ENCODE data around the gene LHFPL6.

Gene LHFPL6

DNA sequence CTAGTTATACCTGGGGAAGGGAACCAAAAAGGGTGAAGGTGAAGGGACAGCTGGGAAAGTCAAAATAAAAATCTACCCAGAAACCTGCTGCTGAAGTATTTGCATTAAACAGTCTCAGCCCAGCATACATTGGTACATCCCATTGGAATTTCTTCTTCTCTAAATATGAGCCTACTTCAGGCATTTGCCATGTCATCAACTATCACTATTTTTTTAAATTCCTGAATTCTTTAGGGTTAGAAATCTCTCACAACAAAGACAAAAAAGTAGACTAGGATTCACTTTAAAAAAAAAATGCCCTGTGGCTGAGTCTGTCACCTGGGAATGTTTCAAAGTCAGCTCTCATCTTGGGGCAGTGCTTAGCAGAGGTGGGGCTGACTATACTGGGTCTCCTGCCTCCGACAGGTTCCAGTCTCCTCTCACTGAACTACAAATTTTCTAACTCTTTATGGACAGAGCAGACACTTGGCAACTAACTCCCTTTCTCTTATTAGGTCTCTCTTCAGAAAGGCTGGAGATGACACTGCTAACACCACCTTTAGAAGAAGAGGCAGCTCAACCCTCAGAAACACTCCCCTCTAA is 141.2 kb downstream of the LHFPL6 start:
- DNase-seq: no peak

DNA sequence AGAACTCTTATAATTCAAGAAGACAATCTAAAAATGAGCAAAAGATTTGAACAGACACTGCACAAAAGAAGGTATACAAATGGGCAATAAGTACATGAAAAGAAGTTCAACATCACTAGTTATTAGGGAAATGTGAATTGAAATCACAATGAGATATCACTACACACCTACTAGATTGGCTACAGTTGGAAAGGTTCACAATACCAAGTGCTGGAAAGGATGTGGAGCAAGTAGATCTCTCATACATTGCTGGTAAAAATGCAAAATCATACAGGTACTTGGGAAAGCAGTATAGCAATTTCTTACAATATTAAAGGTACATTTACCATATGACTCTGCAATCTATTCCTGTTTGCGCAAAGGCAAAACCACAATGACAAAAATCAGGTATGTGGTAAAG is 145.7 kb downstream of the LHFPL6 start:
- no peak for DNase-seq

DNA sequence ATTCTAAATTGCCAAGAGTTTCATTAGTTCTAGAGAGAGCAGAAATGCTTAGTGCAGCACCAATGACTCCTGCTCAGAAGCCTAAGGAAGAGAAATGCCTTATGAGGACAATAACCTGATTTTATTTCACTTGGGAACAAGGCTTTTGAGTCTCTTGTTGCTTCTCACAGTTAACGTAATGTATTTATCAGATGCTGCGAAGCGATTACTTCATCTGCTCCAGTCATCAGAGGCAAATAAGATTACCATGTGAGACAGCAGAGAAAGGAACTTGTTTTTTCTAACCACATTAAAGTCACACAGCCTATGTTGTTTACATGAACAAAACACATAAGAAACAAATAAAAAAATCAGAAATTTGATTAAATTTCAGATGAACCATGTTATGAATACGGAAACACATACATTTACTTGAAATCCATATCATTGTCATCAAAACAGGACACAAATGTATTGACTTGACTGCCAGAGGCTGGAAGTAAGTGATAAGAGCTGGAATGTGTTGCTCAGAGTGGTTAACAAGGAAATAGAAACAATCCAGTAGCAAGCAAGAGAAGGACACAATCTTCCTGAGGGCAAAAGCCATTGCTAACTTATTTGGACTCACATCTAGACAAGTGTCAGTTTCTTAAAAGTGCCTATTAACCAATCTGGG is 147.3 kb downstream of the LHFPL6 start:
- DNase-seq: no peak

DNA sequence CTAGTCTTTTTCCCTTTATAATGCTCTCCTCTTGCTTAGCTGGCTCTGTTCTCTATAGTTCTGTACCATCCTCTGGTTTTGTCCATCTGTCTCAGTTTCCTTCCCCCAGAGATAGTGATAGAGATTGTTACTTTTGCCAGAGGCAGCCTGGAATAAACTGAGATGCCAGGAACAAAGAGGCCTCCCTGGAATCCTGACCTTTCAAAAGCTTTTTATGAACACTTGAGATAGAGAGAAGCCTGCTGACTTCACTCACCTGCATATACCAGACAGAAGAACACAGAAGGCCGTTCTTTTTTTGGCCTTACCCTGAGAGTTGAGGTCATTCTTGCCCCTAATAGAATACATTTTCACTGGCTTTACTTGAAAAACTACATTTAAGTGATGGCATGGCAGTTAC is 150.2 kb downstream of the LHFPL6 start:
- no peak for DNase-seq

DNA sequence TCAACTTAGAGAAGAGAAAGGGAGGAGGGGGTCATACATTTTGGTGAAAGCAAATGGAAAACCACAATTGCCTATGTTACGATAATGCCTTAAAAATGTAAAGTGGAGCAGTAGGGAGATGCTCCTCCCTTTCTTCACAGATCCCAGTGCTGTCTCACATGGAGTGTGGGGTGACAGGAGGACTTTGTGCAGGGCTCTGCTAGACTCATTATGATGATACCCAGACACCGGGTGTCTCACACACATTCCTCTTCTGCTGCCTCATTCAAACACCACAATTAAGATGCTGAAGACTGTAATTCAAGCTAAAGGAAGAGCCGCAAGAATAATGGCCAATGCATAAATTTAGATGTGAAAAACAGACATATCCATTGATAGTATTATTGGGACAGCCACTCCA is 150.6 kb downstream of the LHFPL6 start:
- no peak for DNase-seq

DNA sequence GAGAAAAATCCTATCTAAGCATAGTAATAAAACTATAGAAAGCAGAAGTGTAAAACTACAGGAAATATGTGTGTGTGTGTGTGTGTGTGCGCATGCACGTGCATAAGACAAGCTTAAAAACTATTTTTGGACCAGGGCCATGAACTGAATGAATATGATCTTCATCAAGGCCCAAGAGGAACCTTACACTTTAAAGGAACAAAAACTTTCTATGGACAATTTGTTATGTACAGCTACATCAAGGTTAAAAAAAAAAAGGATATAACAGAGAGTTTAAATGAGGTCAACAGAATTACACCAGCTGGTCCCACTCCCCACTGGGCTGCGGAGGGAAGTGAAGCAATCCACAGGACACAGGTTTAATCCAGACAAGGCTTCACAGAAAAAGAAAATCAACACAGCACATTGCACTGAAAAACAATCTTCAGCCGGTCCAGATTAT is 151.1 kb downstream of the LHFPL6 start:
- no peak for DNase-seq

DNA sequence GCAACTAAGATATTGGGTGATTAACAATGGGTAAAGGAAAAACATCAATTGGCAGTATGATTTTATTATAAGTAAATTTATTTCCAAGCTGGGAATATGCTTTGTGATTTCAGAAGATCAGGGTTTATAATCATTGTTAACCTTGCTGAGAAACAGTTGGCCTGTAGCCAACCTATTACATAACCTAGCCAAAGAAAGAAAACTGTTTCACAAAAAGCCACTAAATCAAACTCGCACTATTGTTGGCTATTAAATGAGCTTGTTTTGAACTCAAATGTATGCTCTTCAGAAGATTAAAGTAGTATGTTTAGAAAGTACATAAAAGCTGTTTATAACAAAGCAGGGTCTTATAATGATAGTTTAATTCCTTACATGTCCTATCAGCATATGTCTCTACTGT is 151.7 kb downstream of the LHFPL6 start:
- no peak for DNase-seq

DNA sequence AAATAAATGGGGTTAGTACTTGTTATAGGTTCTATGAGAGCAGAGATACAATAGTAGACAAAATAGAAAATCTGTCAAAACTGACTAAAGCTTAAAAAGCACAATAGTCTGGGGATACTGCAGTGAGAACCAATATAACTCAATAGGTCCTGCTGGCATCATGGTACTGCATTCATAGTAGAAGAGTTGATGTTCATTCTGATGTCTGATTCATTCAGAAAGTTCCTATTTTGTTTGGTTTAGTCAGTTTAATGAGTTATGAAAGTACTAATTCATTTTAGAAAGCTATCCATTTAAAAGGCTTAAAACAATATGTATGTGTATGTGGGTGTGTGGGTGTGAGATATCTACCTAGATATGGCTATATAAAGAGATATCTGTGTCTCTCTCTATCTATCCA is 152.8 kb downstream of the LHFPL6 start:
- DNase-seq: no peak

DNA sequence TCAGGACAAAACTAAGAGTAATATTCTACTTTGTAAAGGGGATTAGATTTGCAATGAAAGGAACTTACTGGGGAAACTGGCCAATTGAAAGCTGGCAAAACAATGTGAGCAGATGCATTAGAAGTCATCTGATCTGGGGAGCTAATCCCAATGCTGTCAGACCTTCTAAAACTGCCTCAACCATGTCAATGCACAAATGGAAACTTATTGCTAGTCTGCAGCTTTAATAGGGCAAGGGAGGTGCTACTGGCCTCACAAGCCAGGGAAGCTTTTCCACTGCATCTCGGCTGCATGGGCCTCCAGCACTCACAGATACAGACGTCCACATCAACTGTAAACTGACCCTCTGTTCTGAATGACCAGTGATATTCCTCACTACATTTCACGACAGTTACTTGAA is 154.2 kb downstream of the LHFPL6 start:
- no peak for DNase-seq

DNA sequence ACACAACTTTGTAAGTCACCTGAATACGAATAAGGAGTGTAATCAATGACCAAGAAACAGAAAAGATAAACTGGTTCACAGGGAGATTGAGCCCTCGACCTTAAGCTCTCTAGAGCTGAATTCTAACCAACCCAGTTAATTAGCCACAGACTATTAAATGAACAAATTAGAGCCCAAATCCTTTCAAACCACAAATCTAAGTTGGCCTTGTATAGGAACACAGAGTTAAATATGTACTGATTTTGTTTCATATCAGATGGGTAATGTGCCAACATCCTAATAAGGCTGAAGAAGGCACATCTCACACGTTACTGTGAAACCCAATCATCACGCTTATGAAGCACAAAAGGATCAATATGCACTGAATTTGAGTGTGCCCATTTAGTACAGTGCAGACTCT is 156.1 kb downstream of the LHFPL6 start:
- no peak for DNase-seq

DNA sequence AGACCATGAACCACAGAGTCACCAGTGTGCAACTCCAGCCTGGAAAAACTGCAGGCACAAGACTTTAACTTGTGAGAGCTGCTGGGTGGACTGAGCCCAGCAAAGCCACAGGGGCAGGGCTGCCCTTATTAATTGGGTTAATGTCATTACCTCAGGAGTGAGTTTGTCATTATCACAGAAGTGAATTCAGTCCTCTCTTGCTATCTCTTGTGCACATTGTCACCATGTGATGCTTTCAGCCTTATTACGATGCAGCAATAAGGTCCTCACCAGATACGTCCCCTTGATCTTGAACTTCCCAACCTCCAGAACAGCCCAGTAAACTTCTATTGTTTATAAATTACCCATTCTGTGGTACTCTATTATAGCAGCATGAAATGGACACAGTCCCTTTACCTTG is 158.1 kb downstream of the LHFPL6 start:
- no peak for DNase-seq

DNA sequence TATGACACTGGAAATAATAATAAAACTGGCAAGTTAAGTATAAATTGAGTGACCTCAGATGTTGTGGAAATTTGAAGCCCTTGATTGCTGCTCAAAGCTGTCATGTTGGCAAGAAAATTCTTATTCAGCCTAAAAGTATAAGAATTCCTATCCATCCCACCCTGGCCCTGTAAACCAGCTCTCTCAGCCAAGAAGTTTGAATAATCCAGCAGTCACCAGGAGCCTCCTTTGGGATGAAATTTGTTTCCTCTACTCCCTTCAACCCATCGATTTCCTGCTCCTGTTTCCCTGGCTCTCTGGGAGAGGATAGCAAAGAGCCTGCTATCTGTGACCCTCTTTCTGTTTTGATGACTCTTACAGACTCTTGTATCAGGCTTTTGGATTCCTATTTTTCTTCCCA is 169.3 kb downstream of the LHFPL6 start:
- DNase-seq: no peak

DNA sequence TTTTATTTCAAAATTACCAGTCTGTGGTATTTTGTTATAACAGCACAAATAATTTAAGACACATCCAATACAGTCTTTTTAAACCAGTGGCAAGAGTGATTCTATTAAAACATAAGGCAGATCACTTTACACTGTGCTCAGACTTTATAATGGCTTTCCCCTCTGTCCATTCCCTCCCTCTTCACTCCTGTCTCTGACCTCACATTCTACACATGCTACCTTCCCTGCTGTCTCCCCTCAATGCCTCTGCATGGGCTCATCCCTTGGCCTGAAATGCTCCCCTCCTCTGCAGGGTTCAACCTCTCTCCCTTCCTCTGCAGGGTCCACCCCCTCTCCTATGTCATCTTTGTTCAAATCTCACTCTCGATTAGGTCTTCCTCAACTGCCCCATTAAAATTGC is 170.8 kb downstream of the LHFPL6 start:
- no peak for DNase-seq

DNA sequence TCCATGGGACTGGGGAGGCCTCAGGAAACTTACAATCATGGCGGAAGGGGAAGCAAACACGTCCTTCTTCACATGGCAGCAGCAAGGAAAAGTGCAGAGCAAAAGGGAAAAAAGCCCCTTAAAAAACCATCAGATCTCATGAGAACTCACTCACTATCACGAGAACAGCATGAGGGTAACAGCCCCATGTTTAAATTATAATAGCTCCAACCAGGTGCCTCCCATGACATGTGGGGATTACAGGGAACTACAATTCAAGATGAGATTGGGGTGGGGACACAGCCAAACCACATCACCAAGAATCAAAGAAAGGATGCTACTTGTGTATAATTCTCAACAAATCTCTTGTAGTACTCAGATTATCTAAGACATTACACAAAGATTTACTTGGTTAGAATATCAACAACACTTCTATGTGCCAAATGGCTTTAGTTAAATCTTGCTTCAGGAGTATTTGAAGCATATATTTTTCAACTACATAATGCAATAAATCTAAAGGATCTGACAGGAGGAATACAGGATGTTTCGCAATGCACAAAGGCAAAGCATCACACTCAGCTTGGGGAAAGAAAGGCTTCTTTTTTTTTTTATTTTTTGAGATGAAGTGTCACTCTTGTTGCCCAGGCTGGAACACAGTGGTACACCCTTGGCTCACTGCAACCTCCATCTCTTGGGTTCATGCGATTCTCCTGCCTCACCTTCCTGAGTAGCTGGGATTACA is 180.0 kb downstream of the LHFPL6 start:
- DNase-seq: no peak

DNA sequence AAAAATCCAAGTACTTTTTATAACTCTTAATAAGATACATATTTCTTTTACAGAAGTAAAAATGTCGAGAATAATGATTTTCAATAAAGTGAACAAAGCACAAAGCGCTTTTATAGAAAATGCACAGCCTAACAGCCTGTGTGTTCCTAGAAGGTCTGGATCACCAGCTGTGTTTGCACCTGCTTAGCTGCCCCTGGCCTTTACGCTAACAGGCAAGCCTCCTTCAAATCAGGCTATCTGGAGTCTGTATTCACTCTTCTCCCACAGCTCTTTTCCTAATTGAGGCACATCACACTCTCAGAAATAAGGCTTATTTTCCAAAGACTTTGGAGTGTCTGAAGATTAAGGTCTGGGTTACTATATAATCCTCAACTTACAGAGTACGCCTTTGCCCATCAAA is 183.1 kb downstream of the LHFPL6 start:
- DNase-seq: no peak

DNA sequence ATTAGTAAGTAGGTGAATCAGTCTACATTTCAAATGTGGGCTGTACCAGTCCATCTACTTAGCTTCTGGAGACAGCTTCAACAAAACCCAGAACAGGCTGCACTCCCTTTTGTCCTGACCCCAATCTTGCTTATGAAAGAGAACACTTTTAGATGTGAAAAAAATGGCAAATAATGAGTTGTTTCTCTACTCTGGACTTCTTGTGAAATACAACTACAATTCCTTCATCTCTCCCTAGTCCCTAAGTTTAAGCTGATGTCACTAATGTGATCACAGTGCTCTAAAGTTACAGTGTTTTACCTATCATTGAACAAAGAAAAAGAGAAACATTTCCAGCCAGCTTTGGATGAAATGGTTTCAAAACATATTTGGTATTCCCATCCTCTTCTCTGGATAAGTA is 183.9 kb downstream of the LHFPL6 start:
- no peak for DNase-seq

DNA sequence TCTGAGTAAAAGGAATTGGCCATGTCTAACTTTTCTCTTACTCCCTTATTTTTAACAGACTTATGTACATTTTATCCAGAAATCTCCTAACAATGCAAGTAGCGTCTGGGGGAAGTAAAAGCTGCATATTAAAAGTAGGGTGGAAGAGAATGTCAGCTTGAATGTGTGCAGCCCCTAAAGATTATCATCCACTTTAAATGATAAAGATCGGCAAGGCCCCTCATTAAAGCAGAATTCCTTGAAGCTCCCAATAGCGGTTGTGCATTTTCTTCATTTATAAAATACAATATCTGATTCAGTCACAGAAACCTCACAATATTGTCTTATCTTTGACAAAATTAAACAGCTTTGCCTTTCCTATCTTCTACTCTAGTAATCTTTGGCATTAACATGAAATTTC is 184.6 kb downstream of the LHFPL6 start:
- DNase-seq: no peak

DNA sequence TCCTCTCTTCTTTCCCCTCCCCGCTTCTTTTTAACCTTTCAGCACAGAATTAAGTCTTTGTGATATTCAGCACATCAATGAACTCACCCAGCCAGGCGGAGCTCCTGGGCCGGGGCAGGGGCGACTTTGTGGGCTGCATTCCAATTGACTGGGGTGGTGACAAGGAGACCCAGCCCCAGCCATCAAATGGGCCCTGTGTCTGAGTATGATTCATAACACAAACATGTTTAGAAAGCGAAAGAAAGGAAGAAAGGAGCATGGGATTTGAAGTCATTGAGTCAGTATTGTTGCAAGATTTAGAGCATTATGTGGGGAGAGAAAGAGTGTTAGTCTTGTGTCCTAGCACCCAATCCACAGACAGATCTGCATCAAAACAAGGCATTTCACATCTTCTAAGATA is 185.3 kb downstream of the LHFPL6 start:
- no peak for DNase-seq

DNA sequence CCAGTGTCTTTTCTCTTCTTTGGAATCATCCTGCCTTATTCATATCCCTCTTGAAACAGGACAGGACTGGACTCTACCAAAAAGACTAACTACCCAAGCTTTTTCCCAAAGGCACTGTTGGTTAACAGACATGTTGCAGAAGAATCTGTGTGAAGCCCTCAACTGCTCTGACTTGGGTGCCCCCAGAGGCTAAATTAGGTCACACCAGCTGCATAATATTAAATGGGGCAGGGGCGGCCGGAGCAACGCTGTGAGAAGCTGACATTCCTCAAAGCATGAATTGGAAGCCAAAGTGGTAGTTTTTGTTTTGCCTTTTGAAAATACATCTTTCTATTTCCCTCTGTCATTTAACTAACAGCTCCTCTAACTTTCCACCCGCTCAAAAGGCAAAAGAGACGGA is 185.9 kb downstream of the LHFPL6 start:
- no peak for DNase-seq

DNA sequence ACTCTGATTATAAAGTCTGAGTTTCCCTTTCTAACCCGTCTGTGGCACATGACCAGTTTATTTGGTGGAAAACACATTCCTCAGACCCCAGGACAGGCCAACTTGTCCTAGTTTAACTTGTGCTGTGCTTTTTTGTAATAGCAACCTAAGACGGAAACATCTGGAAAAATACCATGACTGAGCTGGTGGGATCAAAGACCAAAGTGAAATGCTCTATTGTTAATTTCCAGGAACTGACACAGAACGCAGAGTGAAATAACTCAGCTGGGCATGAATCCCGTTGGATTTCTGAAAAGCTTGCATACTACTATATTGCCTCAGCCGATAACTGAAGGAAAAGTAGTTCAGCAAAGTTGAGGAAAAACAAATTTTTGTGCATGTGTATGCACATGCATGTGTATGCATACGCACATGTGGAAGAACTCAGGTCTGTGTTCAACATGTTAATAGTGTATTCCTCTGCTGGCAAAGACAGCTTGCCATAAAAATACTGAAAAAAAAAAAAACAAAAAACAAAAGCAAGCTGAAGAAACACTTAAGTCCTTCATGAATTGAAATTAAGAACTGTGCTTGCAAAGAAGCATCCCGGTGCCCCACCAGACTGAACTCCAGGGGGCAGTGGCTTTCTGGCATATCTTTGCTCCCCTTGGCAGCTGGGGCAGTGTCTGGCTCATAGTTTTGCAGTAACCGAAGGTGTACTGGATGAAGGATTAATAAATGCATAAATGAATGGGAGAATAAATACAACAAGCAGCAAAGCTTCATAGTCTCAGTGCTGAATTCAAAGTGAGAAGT is 187.8 kb downstream of the LHFPL6 start:
- DNase-seq: no peak

DNA sequence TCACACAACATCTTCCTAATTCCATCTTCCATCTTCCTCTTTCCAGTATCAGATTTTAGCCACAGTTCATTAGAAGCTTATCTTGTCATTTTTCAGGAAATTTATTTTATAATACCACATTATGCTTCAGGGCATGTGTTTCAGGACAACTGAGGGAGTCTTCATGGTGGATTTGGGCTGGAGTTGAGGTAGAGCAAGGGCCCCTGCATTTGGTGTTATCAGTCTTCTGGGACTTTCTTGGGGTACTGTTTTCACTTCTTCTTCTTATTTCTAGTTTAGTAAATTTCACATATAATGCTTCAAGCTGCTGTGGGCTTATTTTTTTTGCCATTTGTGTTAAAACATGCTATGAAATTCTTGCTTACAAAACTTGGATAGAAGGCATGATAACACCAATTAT is 188.7 kb downstream of the LHFPL6 start:
- DNase-seq: no peak

DNA sequence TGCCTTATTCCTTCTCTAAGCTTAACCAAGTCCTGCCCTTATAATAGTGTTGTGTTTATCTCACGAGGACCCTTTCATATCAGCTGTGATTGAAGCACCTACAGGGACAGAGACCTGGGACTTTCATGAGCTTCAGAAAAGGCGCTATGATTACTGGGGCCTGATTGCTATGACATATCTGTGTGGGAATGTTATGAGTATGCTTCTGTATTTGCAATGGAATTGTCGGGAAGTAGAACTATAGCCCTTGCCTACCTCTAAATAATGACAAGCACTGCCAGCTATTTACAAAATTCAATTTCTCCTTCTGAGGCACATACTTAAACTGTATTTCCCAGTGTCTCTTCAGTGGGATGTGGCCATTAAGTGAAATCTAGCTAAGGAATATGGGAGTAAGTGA is 191.5 kb downstream of the LHFPL6 start:
- no peak for DNase-seq

DNA sequence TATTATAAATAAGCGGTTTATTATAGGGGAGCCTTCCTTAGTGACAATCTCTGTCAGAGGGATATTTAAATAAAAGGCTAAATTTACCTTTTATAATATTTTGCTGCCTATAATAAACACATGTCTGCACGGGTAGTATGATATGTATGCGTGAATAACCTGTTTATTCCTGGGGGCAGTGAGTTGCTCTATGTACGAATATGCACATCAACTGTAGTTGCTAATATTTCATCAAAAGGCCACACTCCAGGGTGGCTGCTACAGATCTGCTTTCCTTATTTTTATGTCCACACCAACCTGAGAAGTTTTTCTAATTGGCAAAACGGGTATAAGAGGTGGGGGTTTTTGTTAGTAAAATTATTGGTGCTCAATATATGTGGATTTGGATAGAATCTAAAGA is 192.0 kb downstream of the LHFPL6 start:
- no peak for DNase-seq
